SK-N-SH treated with all-trans-retinoic acid at 6 μM for 48 hours (cell line): Measurements from ENCODE around the gene CRACR2A.
A peak's percentile ranks its signal among the peaks of the same experiment; 100 is the strongest.

ENCODE experiments used
- ATAC-seq: fragments of 200-7000 bp; cut with Tn5 transposase; 3 replicates; pipeline ENCODE4 v1.9.1; 2020; ENCODE audit warnings: mild to moderate bottlenecking, moderate library complexity
- ARNTL ChIP-seq: fragments of 450-650 bp; formaldehyde crosslinking; IDR thresholded peaks from 2 replicates; pipeline ENCODE4 v1.5.0; 2020; ENCODE audit warnings: low read depth, mild to moderate bottlenecking, moderate library complexity, borderline replicate concordance
- BACH2 ChIP-seq: fragments of 250-450 bp; sonication (Bioruptor Pico); IDR thresholded peaks from 2 replicates; pipeline ENCODE4 v1.9.0; 2021; ENCODE audit warnings: mild to moderate bottlenecking, borderline replicate concordance
- CREB5 ChIP-seq: fragments of 250-450 bp; sonication (Bioruptor Pico); IDR thresholded peaks from 2 replicates; pipeline ENCODE4 v1.5.1; 2020; ENCODE audit warnings: low read depth, mild to moderate bottlenecking, moderate library complexity
- CSDC2 ChIP-seq: fragments of 250-450 bp; sonication (Bioruptor Pico); IDR thresholded peaks from 2 replicates; pipeline ENCODE4 v1.5.0; 2020; ENCODE audit warnings: mild to moderate bottlenecking, moderate library complexity
- GLIS3 ChIP-seq: fragments of 250-450 bp; sonication (Bioruptor Pico); IDR thresholded peaks from 2 replicates; pipeline ENCODE4 v1.5.0; 2020; ENCODE audit warnings: mild to moderate bottlenecking, moderate library complexity
- ISL1 ChIP-seq: fragments of 250-450 bp; sonication (Bioruptor Pico); IDR thresholded peaks from 2 replicates; pipeline ENCODE4 v2.1.2; 2022; ENCODE audit warnings: mild to moderate bottlenecking, moderate library complexity
- OSR1 ChIP-seq: fragments of 250-450 bp; sonication (Bioruptor Pico); IDR thresholded peaks from 2 replicates; pipeline ENCODE4 v1.8.0; 2022; ENCODE audit warnings: moderate library complexity, mild to moderate bottlenecking, inconsistent platforms
- POU6F1 ChIP-seq: fragments of 250-450 bp; sonication (Bioruptor Pico); IDR thresholded peaks from 2 replicates; pipeline ENCODE4 v1.8.0; 2021; ENCODE audit warnings: low read depth, mild to moderate bottlenecking, moderate library complexity, borderline replicate concordance
- PPARA ChIP-seq: fragments of 250-450 bp; sonication (Bioruptor Pico); IDR thresholded peaks from 2 replicates; pipeline ENCODE4 v1.5.0; 2020; ENCODE audit warnings: mild to moderate bottlenecking, borderline replicate concordance
- RARB ChIP-seq: fragments of 250-450 bp; sonication (Bioruptor Pico); IDR thresholded peaks from 2 replicates; pipeline ENCODE4 v1.8.0; 2021; ENCODE audit warnings: mild to moderate bottlenecking, moderate library complexity
- SNAI2 ChIP-seq: fragments of 250-450 bp; sonication (Bioruptor Pico); IDR thresholded peaks from 2 replicates; pipeline ENCODE4 v1.5.0; 2020; ENCODE audit warnings: mild to moderate bottlenecking, moderate library complexity
- TCF4 ChIP-seq: fragments of 250-450 bp; sonication (Bioruptor Pico); IDR thresholded peaks from 2 replicates; pipeline ENCODE4 v1.8.0; 2021; ENCODE audit warnings: mild to moderate bottlenecking, moderate library complexity, borderline replicate concordance
- TOX ChIP-seq: fragments of 250-450 bp; sonication (Bioruptor Pico); IDR thresholded peaks from 2 replicates; pipeline ENCODE4 v1.8.0; 2021; ENCODE audit warnings: mild to moderate bottlenecking, moderate library complexity, borderline replicate concordance
- ZC3H10 ChIP-seq: fragments of 250-450 bp; sonication (Bioruptor Pico); IDR thresholded peaks from 2 replicates; pipeline ENCODE4 v1.5.1; 2021; ENCODE audit warnings: mild to moderate bottlenecking, moderate library complexity
- ZFP3 ChIP-seq: fragments of 250-450 bp; sonication (Bioruptor Pico); IDR thresholded peaks from 2 replicates; pipeline ENCODE4 v1.5.0; 2020; ENCODE audit warnings: mild to moderate bottlenecking, moderate library complexity
- ZFP30 ChIP-seq: fragments of 450-650 bp; formaldehyde crosslinking; IDR thresholded peaks from 2 replicates; pipeline ENCODE4 v1.5.0; 2022; ENCODE audit warnings: mild to moderate bottlenecking, moderate library complexity
- ZNF565 ChIP-seq: fragments of 450-650 bp; formaldehyde crosslinking; conservative IDR thresholded peaks from 2 replicates; pipeline ENCODE4 v1.5.0; 2020; ENCODE audit warnings: low read depth, mild to moderate bottlenecking, moderate library complexity
- ZNF70 ChIP-seq: fragments of 450-650 bp; formaldehyde crosslinking; IDR thresholded peaks from 2 replicates; pipeline ENCODE4 v1.5.0; 2020; ENCODE audit warnings: mild to moderate bottlenecking, moderate library complexity
- TF ChIP-seq, protein P1 (sequence below): fragments of 250-450 bp; sonication (Bioruptor Pico); IDR thresholded peaks from 2 replicates; pipeline ENCODE4 v1.5.1; 2021; ENCODE audit warnings: mild to moderate bottlenecking, moderate library complexity
- TF ChIP-seq, protein P2 (sequence below): fragments of 250-450 bp; sonication (Bioruptor Pico); IDR thresholded peaks from 2 replicates; pipeline ENCODE4 v1.8.0; 2020; ENCODE audit warnings: mild to moderate bottlenecking, moderate library complexity, borderline replicate concordance
- TF ChIP-seq, protein P3 (sequence below): fragments of 250-450 bp; sonication (Bioruptor Pico); IDR thresholded peaks from 2 replicates; pipeline ENCODE4 v1.5.0; 2020; ENCODE audit warnings: mild to moderate bottlenecking, moderate library complexity

The CRACR2A gene

DNA sequence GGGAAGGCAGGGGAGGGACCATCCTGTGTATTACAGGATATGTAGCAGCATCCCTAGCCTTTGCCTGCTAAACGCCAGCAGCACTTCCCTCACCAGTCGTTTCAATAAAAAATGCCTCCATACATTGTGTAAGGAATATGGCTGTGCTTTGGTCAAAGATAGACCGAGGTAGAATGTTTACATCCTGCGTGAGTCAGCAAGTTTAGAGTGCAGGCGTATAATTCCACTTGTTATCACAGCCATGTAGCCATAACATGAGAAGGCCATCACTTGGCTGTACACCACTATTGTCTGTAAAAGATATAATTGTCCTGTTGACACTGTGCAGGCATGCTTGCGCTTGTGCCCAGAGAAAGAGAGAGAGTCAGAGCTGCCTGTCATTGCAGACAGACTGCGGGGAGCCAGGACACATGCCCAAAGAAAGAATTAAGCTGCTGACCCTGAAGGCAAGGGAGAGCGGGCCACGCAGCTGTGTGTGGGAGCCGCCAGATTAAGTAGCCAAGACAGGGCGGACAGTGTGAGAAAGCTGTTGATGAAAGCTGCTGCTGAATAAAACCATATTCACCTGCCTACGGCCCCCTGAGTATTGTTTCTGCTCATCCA is 68.4 kb downstream of the CRACR2A start:
- ATAC-seq, result no peak
- TF ChIP-seq ZFP3 (no peak), TOX (no peak), ISL1 (no peak), RARB (CRISPR knock-in tag) (no peak), ZNF565 (no peak), CREB5 (no peak), POU6F1 (CRISPR knock-in tag) (no peak), CSDC2 (CRISPR knock-in tag) (no peak), TCF4 (CRISPR knock-in tag) (no peak)
- TF ChIP-seq, protein P1, sequence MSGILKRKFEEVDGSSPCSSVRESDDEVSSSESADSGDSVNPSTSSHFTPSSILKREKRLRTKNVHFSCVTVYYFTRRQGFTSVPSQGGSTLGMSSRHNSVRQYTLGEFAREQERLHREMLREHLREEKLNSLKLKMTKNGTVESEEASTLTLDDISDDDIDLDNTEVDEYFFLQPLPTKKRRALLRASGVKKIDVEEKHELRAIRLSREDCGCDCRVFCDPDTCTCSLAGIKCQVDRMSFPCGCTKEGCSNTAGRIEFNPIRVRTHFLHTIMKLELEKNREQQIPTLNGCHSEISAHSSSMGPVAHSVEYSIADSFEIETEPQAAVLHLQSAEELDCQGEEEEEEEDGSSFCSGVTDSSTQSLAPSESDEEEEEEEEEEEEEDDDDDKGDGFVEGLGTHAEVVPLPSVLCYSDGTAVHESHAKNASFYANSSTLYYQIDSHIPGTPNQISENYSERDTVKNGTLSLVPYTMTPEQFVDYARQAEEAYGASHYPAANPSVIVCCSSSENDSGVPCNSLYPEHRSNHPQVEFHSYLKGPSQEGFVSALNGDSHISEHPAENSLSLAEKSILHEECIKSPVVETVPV (CRISPR knock-in tag), result no peak
- TF ChIP-seq, all 23 proteins: peak for 0

DNA sequence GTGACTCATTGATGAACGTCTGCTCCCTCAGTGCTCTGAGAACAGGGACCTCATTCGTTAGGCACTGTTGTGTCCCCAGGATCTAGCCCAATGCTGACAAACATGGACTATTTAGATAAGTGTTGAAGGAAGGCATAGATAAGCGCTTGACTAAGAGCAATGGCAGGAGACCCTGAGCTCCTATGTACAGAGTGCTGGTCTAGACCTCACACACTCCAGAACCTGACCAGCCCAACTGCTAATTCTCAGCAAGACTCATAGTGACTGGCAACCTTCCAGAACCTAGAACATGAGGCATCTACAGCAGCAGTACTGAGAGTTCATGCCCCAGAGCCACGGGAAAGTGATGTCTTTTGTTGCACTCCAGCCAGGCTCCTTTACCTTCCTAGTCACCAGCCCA is 69.2 kb downstream of the CRACR2A start:
- TF ChIP-seq, protein P1 (CRISPR knock-in tag), result no peak
- no peak for TF ChIP-seq CSDC2 (CRISPR knock-in tag)
- ATAC-seq, result no peak

- TF ChIP-seq ZFP3 (no peak), CSDC2 (CRISPR knock-in tag) (no peak), ZNF70 (no peak), BACH2 (CRISPR knock-in tag) (no peak), ZNF565 (no peak)
- TF ChIP-seq, protein P1 (CRISPR knock-in tag), result no peak
- ATAC-seq, result no peak
These were observed 71.3 kb downstream of the CRACR2A start for GRCh38 chr12:3681595-3682061.

GRCh38 chr12:3680919-3681594 is 71.9 kb downstream of the CRACR2A start:
- ATAC-seq, result peak; percentile 25; the same call in 1 of the 3 replicates
- TF ChIP-seq ZFP3 (no peak), ZNF70 (no peak), SNAI2 (CRISPR knock-in tag) (no peak), OSR1 (CRISPR knock-in tag) (no peak), TCF4 (CRISPR knock-in tag) (no peak), ZC3H10 (no peak), POU6F1 (CRISPR knock-in tag) (no peak), PPARA (CRISPR knock-in tag) (no peak), ZFP30 (CRISPR knock-in tag) (no peak), ARNTL (CRISPR knock-in tag) (no peak), CSDC2 (CRISPR knock-in tag) (no peak), GLIS3 (CRISPR knock-in tag) (no peak)
- TF ChIP-seq, protein P2, sequence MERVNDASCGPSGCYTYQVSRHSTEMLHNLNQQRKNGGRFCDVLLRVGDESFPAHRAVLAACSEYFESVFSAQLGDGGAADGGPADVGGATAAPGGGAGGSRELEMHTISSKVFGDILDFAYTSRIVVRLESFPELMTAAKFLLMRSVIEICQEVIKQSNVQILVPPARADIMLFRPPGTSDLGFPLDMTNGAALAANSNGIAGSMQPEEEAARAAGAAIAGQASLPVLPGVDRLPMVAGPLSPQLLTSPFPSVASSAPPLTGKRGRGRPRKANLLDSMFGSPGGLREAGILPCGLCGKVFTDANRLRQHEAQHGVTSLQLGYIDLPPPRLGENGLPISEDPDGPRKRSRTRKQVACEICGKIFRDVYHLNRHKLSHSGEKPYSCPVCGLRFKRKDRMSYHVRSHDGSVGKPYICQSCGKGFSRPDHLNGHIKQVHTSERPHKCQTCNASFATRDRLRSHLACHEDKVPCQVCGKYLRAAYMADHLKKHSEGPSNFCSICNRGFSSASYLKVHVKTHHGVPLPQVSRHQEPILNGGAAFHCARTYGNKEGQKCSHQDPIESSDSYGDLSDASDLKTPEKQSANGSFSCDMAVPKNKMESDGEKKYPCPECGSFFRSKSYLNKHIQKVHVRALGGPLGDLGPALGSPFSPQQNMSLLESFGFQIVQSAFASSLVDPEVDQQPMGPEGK (CRISPR knock-in tag), result no peak
- TF ChIP-seq, protein P3, sequence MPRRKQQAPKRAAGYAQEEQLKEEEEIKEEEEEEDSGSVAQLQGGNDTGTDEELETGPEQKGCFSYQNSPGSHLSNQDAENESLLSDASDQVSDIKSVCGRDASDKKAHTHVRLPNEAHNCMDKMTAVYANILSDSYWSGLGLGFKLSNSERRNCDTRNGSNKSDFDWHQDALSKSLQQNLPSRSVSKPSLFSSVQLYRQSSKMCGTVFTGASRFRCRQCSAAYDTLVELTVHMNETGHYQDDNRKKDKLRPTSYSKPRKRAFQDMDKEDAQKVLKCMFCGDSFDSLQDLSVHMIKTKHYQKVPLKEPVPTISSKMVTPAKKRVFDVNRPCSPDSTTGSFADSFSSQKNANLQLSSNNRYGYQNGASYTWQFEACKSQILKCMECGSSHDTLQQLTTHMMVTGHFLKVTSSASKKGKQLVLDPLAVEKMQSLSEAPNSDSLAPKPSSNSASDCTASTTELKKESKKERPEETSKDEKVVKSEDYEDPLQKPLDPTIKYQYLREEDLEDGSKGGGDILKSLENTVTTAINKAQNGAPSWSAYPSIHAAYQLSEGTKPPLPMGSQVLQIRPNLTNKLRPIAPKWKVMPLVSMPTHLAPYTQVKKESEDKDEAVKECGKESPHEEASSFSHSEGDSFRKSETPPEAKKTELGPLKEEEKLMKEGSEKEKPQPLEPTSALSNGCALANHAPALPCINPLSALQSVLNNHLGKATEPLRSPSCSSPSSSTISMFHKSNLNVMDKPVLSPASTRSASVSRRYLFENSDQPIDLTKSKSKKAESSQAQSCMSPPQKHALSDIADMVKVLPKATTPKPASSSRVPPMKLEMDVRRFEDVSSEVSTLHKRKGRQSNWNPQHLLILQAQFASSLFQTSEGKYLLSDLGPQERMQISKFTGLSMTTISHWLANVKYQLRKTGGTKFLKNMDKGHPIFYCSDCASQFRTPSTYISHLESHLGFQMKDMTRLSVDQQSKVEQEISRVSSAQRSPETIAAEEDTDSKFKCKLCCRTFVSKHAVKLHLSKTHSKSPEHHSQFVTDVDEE (CRISPR knock-in tag), result no peak
